ENCODE results near the gene ZCCHC14. TPM values are rescaled to one million over a fixed set of nuclear protein-coding genes. Genes with fewer than 3 reads are reported as not detected.

Gene ZCCHC14
- total and polyA plus RNA-seq, 2 of the 8 experiments (the other 6 are each of a cell fraction or from before 2014, with no cell fraction given), result 8.2 to 28.2 TPM

- Histone ChIP-seq H3K23ac (ENCODE audit: insufficient read length) (no peak overlapping the region), H3K14ac (ENCODE audit: insufficient read length) (no peak overlapping the region), H2BK20ac (ENCODE audit: low read length) (no peak overlapping the region), H2BK5ac (ENCODE audit: low read depth, low read length) (no peak overlapping the region), H3K56ac (replicated peaks; ENCODE audit: insufficient read length, low read depth, low read length) (no peak overlapping the region), H2BK15ac (ENCODE audit: low read length) (no peak overlapping the region), H3K27ac (ENCODE audit: low read depth, low read length) (no peak overlapping the region), H3K79me2 (ENCODE audit: control insufficient read depth in 1 of 2, insufficient read depth in 2 of 2, low read length in 2 of 2) (no peaks in the 10 kb centered on the region), H2BK12ac (ENCODE audit: low read depth, low read length) (no peak overlapping the region), H2AK5ac (ENCODE audit: low read depth, low read length) (no peak overlapping the region), H3K9ac (replicated peaks in 1 of 4; ENCODE audit: extremely low read depth in 1 of 4, low read depth in 3 of 4, low read length in 3 of 4) (no peak overlapping the region), H2AFZ (ENCODE audit: low read length) (no peak overlapping the region), H4K8ac (ENCODE audit: extremely low read depth, insufficient read depth, low read length) (no peak overlapping the region), H3K27me3 (replicated peaks in 1 of 4; ENCODE audit: control insufficient read depth in 3 of 4, extremely low read depth in 1 of 4, insufficient read depth in 3 of 4, low read length in 3 of 4) (no peaks in the 10 kb centered on the region), H3K79me1 (ENCODE audit: low read depth, low read length) (no peaks in the 10 kb centered on the region; the same call in 1 of the 2 replicates), H3K4ac (replicated peaks; ENCODE audit: insufficient read length, low read depth, low read length) (no peak overlapping the region), H2BK120ac (replicated peaks; ENCODE audit: low read depth, low read length) (no peak overlapping the region), H4K20me1 (replicated peaks in 1 of 2; ENCODE audit: control insufficient read depth in 1 of 2, insufficient read depth in 2 of 2, low read length in 2 of 2) (peaks cover 0 to 10% of the 10 kb centered on the region in 2 experiments), H3K18ac (ENCODE audit: extremely low read depth, low read length) (no peak overlapping the region), H3K9me3 (ENCODE audit: insufficient read depth in 2 of 2, low read depth in 1 of 2, low read length in 1 of 2) (no peaks in the 10 kb centered on the region), H3K23me2 (ENCODE audit: low read depth, low read length) (no peaks in the 10 kb centered on the region), H3K4me1 (replicated peaks in 1 of 4; ENCODE audit: control insufficient read depth in 3 of 4, insufficient read depth in 4 of 4, low read length in 3 of 4) (no peaks in the 10 kb centered on the region), H4K5ac (ENCODE audit: insufficient read length, low read depth, low read length) (no peak overlapping the region), H4K91ac (replicated peaks; ENCODE audit: insufficient read length, low read length) (no peak overlapping the region), H3K36me3 (ENCODE audit: control insufficient read depth in 2 of 4, insufficient read depth in 4 of 4, low read length in 3 of 4) (peaks cover 5 to 63% (median 29%) of the 10 kb centered on the region in 4 experiments; a peak in 7 of 8 replicates), H3K4me2 (ENCODE audit: insufficient read depth in 1 of 2, low read depth in 2 of 2, low read length in 2 of 2) (no peak overlapping the region), H3K4me3 (ENCODE audit: extremely low read depth in 1 of 4, insufficient read depth in 2 of 4, low read depth in 3 of 4, low read length in 4 of 4) (no peak overlapping the region)
- 90% methylated on average over 13 of the region's 13 CpGs; no CpG with 5 or more reads in 1 of the 2 experiments for WGBS, 2 experiments (ENCODE audit: extremely low coverage in 1 of 2, insufficient coverage in 1 of 2, insufficient read length in 1 of 2, insufficient replicate concordance in 2 of 2, low coverage in 1 of 2, low lambda C conversion rate in 2 of 2, missing lambda C conversion rate in 1 of 2)
- ChIA-PET POLR2A (ENCODE audit: partially characterized antibody) (no interaction called here), CTCF (ENCODE audit: partially characterized antibody) (interaction anchor here (1.7 to 2.1 kb wide), 2 partner anchors 12 to 62 kb away, joined by 6 read pairs; no protein-coding TSS in a partner anchor)
- DNase-seq (ENCODE audit: low read depth in 1 of 2, low spot score in 2 of 2), result no peak
- TF ChIP-seq E2F6 (IDR thresholded peaks at IDR 0.05), result no peak
- no peak for TF ChIP-seq YY1 (IDR thresholded peaks at IDR 0.05; ENCODE audit: low read depth, low read length)
- TF ChIP-seq KDM4A (IDR thresholded peaks at IDR 0.05; ENCODE audit: low read depth, low read length, severe bottlenecking), result no peak
- no peak for FAIRE-seq
Measured at GRCh38 chr16:87409153-87409552, 83.7 kb downstream of the ZCCHC14 start.
